NCI-H2107 (cell line): ENCODE measurements around the gene PES1.
"Not testable (repeated sequence)": the region's sequence is repeated elsewhere in the genome, so short reads cannot be mapped to it uniquely, and the experiment has no call there.

Source experiments
- DNase-seq: peaks from one replicate; lab custom pipeline; 2025; lab: John Stamatoyannopoulos, UW

PES1 gene

DNA sequence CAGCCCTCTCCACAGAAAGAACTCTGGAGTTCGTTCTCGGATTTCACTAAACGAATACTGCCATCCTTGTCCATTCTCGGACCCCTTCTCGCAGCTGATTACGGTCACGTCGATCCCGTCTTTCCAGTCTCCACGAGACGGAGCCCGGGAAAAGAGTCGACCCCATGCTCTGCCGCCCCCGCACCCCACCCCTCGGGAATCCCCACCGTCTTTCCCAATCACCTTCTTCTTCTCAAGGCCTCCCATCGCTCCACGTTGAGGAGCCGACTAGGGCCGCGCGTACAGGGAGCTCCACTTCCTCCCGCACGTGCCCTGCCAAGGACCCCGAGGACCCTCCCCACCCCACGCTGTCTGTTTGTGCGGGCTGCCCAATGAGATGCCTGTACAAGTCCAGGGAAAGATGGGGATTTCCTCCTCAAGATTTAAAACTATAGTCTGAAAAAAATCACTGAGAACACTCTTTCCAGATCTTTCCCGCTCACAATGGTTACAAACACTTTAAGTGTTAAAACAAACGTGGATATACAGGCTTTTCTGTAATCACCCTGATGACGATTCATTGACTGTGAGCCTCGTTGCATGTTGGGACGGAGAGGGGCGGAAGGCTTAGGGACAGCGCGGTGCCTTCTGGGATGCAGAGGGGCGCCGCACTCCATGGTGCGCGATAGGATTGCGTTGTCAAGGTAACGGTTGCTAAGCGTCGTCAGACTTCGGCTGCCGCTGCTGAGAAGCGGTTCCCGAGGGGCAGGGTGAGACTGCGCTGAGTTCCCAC is at the start of gene PES1:
Gene PES1 (minus strand): TSS at position 323 of the 772 bp plus-strand sequence. CDS start 77 bp downstream, at position 246.
- peak; percentile 87 for DNase-seq

DNA sequence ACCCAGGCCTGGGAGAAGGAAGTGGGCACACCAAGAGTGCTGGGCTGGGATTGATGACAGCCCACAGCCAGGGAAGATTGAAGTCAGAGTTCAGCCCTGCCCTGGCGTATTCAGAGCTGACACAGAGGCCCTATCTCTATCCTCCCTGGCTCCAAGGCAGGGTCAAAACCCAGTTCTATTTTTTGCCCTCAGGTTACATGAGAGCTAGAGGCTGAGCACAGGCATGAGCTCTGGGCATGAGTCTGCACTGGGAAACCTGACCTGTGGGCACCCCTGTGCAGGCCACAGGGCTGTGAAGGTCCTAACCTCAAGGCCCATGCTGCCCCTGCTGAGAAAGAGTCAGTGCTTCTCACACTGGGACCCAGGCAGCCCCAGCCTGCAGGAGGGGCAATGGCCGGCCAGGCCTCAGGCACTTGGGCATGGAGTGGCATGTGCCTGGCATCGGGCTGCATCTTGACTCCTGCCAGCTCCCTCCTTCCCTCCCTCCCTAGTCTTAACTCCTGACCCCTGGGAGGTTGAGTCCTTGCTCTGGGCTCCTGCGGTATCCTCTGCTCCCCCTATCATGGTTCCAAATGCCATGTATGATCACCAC is 49.2 kb upstream of the PES1 start:
- DNase-seq, result no peak

DNA sequence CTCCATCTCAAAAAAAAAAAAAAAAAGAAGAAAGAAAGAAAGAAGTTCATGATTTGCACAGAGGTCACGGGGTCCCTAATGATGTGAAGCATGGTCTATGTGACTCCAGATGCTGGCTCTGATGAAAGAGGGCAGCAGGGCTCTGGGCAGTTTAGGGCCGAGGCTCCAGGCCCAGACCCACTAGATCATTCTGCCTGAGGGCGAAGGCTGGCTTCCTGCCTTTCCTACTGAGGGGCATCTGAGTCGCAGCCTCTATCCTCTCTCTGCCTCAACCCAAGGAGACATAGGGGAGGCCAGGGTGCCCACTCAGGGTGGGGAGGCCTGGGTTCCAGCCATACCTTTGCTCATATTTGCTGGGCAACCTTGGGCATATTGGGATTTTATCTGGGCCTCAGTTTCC is 48.7 kb upstream of the PES1 start:
- no peak for DNase-seq

DNA sequence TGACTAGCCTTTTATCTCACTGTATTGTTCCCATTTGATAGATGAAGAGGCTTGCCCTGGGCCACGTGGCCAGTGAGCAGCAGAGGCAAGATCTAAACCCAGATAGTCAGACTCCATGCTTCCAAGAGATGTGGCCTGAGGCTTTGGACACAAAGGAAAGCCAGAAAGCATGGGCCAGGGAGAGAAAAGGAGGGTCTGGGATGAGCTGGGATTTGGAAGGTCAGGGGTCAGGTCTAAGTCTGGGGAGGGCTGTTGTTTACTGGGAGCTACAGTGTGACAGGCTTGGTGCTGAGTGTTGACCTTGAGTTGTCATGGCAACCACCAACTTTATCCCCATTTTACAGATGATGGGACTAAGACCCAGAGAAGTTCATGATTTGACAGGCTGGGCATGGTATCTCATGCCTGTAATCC is 46.0 kb upstream of the PES1 start:
- no peak for DNase-seq

DNA sequence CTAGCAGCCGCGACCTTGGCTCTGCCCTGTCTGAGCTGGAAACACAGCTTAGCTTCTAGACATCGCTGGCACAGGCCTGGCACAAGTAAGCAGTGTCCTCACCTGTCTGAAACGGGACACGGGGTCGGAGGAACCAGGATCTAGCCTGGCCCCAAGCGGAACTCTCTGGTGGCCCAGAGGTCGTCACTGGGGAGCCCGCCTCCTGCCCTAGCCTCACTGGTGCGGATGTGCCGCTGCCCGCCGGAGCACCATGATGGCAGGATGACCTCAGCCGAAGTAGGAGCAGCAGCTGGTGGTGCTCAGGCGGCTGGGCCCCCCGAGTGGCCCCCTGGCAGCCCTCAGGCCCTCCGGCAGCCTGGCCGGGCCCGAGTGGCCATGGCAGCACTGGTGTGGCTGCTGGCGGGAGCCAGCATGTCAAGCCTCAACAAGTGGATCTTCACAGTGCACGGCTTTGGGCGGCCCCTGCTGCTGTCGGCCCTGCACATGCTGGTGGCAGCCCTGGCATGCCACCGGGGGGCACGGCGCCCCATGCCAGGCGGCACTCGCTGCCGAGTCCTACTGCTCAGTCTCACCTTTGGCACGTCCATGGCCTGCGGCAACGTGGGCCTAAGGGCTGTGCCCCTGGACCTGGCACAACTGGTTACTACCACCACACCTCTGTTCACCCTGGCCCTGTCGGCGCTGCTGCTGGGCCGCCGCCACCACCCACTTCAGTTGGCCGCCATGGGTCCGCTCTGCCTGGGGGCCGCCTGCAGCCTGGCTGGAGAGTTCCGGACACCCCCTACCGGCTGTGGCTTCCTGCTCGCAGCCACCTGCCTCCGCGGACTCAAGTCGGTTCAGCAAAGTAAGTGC is 44.7 kb upstream of the PES1 start:
- DNase-seq, result no peak

DNA sequence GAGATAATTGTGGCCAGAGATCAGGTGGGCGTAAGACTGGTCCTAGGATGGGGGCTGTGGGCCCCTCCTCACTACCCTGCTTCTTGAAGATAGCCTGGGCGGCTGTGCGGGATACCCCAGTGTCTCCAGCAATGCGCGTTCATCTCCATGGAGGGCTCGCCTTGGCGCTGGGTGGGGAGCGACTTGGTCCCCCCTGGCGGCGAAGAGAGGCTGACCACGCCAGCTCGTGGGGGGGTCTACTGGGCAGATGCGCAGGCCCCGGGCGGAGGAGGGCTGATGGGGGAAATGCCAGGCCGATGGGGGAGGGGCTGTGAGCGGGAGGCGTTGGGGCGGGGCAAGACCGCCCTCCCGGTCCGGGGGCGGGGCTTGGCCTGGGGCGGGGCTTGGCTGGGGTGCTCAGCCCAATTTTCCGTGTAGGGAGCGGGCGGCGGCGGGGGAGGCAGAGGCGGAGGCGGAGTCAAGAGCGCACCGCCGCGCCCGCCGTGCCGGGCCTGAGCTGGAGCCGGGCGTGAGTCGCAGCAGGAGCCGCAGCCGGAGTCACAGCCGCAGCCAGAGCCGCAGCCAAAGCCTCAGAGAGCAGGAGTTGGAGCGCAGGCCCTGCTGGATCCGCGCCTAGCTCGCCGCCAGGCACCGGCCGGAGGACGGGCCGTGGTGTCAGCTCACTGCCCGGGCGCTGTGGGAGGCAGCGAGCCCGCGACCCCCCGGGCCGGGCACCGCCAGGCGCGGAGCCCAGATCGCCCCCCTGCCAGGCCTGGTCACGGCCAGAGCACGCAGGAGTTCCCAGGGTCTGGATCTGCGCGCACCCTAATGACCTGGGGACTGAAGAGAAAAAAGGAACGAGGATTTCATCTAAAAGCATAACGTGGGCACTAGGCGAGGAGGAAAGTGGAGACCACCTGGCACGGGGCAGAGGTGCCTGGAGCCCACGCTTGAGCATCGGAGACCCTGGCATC is 43.8 kb upstream of the PES1 start, which contains the start of gene SLC35E4:
Gene SLC35E4 (plus strand): TSS at position 509 of the 953 bp plus-strand sequence. CDS start 670 bp downstream, outside the sequence.
- peak; percentile 44 for DNase-seq

DNA sequence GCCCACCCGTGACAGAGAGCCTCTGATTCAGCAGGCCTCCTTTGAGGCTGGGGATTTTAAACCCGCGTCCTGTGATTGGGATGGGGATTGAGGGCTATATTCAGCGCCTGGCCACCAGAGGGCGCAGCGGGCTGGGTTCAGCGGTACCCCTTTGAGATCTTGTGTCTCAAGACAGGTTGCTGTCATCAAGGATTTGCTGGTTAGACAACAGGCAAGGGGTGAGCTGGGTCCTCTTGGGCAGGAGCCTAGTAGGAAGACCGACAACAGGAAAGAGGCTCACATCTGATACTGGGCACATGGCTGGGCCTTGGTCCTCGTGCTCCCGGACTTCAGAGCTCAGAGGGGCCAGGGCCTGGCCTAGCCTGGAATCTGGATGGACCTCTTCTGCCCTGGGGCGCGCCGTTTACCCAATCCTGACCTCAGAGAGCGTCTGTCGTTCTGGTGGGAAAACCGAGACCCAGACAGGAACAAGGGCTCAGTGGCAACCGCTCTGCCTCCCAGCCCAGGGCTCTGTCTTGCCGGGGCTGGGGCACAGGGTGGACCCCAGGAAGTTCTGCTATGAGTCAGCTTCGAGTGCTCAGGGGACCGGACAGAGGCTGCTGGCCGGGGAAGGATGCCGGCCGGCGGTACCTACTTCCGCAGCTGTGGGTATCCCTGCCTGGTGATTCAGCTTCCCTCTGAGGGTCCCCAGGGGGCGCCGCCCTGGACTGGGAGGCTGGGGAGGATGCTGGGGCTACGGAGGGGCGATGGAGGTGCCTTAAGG is 42.9 kb upstream of the PES1 start:
- DNase-seq, result peak; percentile 43

DNA sequence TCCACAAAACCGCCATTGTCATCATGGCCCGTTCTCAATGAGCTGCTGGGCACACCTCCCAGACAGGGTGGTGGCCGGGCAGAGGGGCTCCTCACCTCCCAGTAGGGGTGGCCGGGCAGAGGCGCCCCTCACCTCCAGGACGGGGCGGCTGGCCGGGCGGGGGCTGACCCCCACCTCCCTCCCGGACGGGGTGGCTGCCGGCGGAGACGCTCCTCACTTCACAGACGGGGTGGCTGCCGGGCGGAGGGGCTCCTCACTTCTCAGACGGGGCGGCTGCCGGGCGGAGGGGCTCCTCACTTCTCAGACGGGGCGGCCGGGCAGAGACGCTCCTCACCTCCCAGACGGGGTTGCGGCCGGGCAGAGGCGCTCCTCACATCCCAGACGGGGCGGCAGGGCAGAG is 39.8 kb upstream of the PES1 start:
- DNase-seq, result not testable (repeated sequence)

DNA sequence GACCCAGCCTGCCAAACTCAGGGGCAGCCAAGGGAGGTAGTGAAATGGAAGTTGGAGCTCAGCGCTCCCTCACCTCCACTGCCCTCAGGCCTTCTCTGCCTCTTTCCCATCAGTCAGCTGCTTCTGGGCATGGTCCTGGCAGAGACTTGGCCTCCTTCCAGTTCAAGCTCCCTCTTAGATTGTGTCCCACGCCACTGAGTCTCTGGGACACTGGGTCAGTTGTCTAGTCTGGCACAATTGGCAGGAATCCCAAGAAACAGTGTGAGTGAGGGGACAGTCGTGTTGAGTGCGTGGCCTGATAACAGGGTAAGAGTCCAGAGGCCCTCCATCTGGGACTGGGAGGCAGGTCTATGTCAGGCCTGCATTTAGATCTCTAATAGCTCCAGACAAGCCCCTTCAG is 36.8 kb upstream of the PES1 start:
- no peak for DNase-seq

DNA sequence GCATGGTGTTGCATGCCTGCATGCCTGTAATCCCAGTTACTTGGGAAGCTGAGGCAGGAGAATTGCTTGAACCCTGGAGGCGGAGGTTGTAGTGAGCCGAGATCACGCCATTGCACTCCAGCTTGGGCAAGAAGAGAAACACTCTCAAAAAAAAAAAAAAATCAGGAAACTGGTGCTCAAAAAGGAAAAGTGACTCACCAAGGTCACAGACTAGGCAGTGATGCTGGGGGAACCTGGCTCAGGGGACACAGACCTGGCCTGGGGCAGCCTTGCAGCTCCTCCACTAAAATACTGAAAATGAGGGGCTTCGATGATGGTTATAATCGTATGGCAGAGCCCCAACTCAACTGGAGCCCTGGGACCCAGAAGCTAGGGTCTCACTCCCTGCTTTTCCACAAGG is 35.8 kb upstream of the PES1 start:
- DNase-seq, result no peak

DNA sequence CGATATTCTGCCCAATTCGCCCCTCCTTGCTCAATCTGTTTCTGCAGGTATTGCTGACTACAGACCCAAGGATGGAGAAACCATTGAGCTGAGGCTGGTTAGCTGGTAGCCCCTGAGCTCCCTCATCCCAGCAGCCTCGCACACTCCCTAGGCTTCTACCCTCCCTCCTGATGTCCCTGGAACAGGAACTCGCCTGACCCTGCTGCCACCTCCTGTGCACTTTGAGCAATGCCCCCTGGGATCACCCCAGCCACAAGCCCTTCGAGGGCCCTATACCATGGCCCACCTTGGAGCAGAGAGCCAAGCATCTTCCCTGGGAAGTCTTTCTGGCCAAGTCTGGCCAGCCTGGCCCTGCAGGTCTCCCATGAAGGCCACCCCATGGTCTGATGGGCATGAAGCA is 34.7 kb upstream of the PES1 start:
- no peak for DNase-seq

DNA sequence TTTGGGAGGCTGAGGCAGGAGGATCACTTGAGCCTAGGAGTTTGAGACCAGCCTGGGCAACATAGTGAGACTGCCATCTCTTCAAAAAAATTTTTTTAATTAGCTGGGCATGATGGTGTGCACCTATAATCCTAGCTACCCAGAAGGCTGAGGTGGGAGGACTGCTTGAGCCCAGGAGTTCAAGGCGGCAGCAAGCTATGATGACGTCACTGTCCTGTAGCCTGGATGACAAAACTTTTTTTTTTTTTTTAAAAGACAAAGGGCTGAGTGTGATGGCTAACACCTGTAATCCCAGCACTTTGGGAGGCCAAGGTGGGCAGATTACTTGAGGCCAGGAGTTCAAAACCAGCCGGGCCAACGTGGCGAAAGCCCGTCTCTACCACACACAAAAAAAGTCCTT is 28.2 kb upstream of the PES1 start:
- DNase-seq, result not testable (repeated sequence)

DNA sequence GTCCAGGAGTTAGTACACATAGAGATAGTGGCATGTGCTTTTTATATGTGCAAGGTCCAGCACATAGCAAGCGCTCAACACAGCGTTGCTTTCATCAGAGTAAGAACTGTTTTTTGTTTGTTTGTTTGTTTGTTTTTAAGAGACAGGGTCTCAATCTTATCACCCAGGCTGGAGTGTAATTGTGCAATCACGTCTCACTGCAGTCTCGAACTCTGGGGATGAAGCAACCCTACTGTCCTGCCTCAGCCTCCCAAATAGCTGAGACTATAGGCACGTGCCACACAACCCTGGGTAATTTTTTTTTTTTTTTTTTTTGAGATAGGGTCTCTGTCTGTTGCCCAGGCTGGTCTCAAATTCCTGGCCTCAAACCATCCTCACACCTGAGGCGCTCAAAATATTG is 26.1 kb upstream of the PES1 start:
- no peak for DNase-seq

DNA sequence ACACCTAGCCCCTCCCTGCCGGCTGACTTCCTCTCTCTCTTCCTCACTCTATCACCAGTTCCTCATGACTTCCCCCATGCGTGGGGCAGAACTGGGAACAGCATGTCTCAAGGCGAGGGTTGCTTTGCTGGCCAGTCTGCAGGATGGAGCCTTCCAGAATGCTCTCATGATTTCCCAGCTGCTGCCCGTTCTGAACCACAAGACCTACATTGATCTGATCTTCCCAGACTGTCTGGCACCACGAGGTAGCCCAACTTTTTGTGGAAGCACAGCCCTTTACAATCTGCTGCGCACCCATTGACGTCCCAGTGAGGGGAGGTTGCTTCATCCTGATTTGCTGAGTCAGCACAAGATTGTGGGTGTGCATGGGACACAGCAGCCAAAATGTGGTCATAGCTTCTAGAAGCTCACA is 23.8 kb upstream of the PES1 start:
- DNase-seq, result no peak

DNA sequence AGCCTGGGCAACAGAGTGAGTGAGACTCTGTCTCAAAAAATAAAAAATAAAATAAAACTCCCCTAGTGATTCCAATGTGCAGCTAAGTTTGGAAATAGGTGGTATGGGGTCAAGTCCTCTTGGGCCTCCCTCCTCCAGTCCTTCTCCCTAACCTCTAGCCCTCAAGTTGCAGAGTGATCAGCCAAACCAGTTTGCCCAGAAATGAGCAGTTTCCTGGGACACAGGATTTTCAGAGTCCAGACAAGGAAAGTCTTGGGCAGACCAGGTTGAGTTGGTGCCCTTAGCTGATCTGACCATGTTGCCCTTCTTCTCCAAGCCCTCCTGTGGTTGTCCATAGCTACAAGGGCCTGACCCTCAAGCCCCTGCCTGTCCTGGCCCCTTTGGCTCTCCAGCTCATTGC is 23.2 kb upstream of the PES1 start:
- no peak for DNase-seq

DNA sequence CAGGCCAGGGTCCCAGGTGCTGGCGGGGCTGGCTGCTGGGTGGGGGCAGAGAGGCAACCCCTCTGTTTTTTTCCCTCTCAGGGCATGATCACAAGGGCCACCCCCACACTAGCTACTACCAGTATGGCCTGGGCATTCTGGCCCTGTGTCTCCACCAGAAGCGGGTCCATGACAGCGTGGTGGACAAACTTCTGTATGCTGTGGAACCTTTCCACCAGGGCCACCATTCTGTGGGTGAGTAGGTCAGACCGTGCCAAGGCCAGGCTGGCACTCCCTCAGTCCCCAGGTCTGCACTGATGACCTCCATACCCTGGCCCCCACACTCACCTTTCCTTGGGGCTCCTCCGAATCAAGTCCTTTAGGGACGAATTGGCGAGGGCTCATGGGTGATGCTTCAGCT is 22.6 kb upstream of the PES1 start:
- DNase-seq, result no peak

DNA sequence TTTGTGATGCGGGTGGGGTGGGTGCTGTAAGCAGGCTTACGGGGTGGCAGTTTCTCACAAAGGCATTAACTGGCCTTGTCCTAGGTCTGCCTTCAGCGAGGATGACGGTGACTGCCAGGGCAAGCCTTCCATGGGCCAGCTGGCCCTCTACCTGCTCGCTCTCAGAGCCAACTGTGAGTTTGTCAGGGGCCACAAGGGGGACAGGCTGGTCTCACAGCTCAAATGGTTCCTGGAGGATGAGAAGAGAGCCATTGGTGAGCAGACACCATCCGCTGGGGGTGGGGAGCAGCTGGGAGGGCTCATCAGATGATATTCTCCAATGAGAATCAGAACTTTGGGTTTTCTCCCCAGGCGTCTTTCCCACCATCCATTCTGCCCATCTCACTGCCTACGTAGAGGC is 21.1 kb upstream of the PES1 start:
- no peak for DNase-seq

DNA sequence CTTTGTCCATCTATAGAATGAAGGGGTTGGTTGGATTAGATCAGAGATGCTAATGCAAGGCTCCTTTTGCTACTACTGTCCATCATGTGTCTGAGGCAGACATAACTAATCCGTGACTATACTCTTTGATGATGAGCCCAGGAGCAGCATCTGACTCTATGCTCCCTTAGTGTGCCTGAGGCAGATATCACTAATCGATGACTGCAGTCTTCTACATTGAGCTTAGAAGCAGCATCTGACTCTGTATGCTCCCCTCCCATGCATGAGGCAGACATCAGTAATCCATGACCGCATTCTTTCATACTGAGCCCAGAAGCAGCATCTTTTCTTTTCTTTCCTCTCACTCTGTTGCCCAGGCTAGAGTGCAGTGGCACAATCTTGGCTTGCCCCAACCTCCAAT is 19.5 kb upstream of the PES1 start:
- no peak for DNase-seq

DNA sequence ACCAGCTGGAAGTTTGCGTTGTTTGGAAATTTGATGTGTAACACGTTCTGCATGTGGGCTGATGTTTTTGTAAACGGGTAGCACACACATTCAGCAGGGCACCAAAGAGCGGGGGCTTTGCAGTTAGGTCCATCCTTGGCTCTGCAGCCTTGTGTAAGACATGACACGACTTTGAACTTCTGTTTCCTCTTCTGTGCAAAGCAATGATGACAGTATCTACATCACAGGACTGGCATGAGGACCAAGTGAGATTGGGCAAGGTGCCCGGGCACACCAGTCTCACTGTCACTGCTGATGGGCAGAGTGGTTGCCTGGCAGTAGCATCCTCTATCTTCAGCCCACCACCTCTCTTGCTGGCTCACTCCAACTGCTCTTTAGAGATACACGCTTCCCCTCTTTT is 18.6 kb upstream of the PES1 start:
- DNase-seq, result no peak

DNA sequence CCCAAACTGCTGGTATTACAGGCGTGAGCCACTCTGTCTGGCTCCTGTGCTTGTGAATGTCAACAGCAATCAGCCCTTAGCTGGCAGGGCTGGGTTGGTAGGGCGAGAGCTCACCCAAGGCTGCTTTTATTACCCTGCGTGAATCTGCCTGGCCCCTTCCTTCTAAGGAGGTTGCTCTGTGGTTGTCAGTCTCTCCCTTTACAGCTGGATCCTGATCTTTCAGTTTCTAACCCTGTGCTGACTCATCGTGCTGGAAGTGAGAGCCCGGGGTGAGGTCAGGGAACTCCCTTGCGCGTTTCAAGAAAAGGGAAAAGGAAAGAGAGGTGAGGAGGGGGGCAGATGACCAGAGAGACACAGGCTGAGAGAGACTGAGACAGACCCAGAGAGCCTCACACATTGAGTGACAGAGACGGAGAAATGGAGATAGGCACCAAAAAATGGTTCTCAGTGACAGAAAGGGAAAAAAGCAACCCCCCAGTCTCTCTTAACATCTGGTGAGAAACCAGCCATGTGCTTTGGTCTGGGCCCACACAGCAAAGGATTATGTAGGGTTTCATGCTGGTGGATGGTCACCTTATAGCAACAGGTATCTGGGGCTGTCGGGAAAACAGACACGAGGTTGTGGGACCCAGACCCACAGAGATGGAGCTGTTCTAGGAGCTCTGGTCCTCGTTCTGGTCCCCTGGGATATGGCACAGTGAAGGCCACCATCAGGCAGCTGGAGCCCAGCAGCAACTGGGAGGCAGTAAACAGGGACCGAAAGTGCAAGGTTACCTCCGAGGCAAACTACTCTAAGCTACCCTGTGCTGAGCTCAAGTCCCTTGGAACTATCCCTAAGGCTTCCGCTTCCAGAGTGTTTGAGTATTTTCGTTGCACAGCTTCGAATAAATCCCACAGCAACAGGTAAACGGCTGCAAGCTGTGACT is 17.8 kb upstream of the PES1 start:
- no peak for DNase-seq
